GM23338 (cell line): ENCODE measurements around the gene ADGRF3. TPM values are rescaled to one million over a fixed set of nuclear protein-coding genes. Genes with fewer than 3 reads are reported as not detected.
A peak's percentile ranks its signal among the peaks of the same experiment; 100 is the strongest.

Experiments
- ATAC-seq: fragments of 200-7000 bp; cut with Tn5 transposase; 3 replicates; pipeline ENCODE4 v1.9.1; 2020
- DNase-seq: peaks from one replicate; pipeline ENCODE4 v3.0.0-alpha.2; 2015; ENCODE audit warnings: low spot score
- H2AFZ ChIP-seq: fragments of 200-600 bp; sonication (generic); 2 replicates; pipeline ENCODE4 v1.8.0; 2016; ENCODE audit warnings: antibody characterized with exemption, mild to moderate bottlenecking, moderate library complexity
- H3F3A ChIP-seq: fragments of 200-600 bp; sonication (generic); replicated peaks from 2 replicates; pipeline ENCODE4 v1.8.0; 2017; ENCODE audit warnings: antibody characterized with exemption, mixed run types, low read depth
- H3K27ac ChIP-seq: fragments of 200-600 bp; sonication (generic); 2 replicates; pipeline ENCODE4 v1.6.1; 2016; ENCODE audit warnings: low read depth
- H3K27me3 ChIP-seq: fragments of 200-600 bp; sonication (generic); 2 replicates; pipeline ENCODE4 v1.8.0; 2016; ENCODE audit warnings: mild to moderate bottlenecking, mixed run types, moderate library complexity; ENCODE audit not compliant: insufficient read depth
- H3K36me3 ChIP-seq: fragments of 200-600 bp; sonication (generic); 2 replicates; pipeline ENCODE4 v1.8.0; 2016; ENCODE audit warnings: mild to moderate bottlenecking; ENCODE audit not compliant: insufficient read depth
- H3K4me1 ChIP-seq: fragments of 200-600 bp; sonication (generic); 2 replicates; pipeline ENCODE4 v1.8.0; 2016; ENCODE audit warnings: mild to moderate bottlenecking, moderate library complexity; ENCODE audit not compliant: insufficient read depth
- H3K4me2 ChIP-seq: fragments of 200-600 bp; sonication (generic); 2 replicates; pipeline ENCODE4 v1.7.1; 2017; ENCODE audit warnings: mixed run types
- H3K4me3 ChIP-seq: fragments of 200-600 bp; sonication (generic); 2 replicates; pipeline ENCODE4 v1.6.1; 2016; ENCODE audit warnings: mixed run types
- H3K79me2 ChIP-seq: fragments of 200-600 bp; sonication (generic); replicated peaks from 2 replicates; pipeline ENCODE4 v1.8.0; 2017; ENCODE audit warnings: mild to moderate bottlenecking; ENCODE audit not compliant: insufficient read depth
- H3K9me2 ChIP-seq: fragments of 200-600 bp; sonication (generic); 2 replicates; pipeline ENCODE4 v1.8.0; 2017; ENCODE audit not compliant: insufficient read depth
- H4K20me1 ChIP-seq: fragments of 200-600 bp; sonication (generic); replicated peaks from 2 replicates; pipeline ENCODE4 v1.8.0; 2017; ENCODE audit warnings: mild to moderate bottlenecking; ENCODE audit not compliant: insufficient read depth
- H3K27ac Mint-ChIP-seq: 2 replicates; pipeline ENCODE4 v1.8.0; 2020; ENCODE audit warnings: inconsistent platforms, mild to moderate bottlenecking, moderate library complexity, mixed read lengths
- H3K27me3 Mint-ChIP-seq: 3 replicates; pipeline ENCODE4 v1.8.0; 2022; ENCODE audit warnings: low read depth, mild to moderate bottlenecking, moderate library complexity, mixed read lengths, inconsistent platforms; ENCODE audit not compliant: insufficient read depth, poor library complexity
- H3K36me3 Mint-ChIP-seq: 3 replicates; pipeline ENCODE4 v1.8.0; 2021; ENCODE audit warnings: low read depth, mild to moderate bottlenecking, inconsistent platforms, moderate library complexity, mixed read lengths
- H3K4me1 Mint-ChIP-seq: 3 replicates; pipeline ENCODE4 v1.8.0; 2020; ENCODE audit warnings: mild to moderate bottlenecking, inconsistent platforms, mixed read lengths
- H3K4me3 Mint-ChIP-seq: 3 replicates; pipeline ENCODE4 v1.8.0; 2021; ENCODE audit warnings: moderate library complexity, mild to moderate bottlenecking, inconsistent platforms, mixed read lengths
- H3K9me3 Mint-ChIP-seq: 3 replicates; pipeline ENCODE4 v1.8.0; 2020; ENCODE audit warnings: moderate library complexity, mild to moderate bottlenecking, inconsistent platforms, mixed read lengths
- CREB1 ChIP-seq: fragments of 250-450 bp; sonication (Bioruptor Pico); IDR thresholded peaks from 2 replicates; pipeline ENCODE4 v1.5.0; 2020; ENCODE audit warnings: low read depth, mild to moderate bottlenecking, moderate library complexity
- CTCF ChIP-seq, 2 experiments: fragments of 200-600 bp in 1 of 2; sonication (generic) in 1 of 2; conservative IDR thresholded peaks; 2 replicates each; pipeline versions ENCODE4 v1.5.1 to v1.6.1; 2016 to 2017; ENCODE audit warnings: antibody characterized with exemption in 2 of 2, low read depth in 2 of 2, mild to moderate bottlenecking in 2 of 2, moderate library complexity in 1 of 2
- ETS1 ChIP-seq: IDR thresholded peaks from 2 replicates; pipeline ENCODE4 v1.6.1; 2016; ENCODE audit warnings: antibody characterized with exemption
- EZH2 ChIP-seq: fragments of 200-600 bp; sonication (generic); IDR thresholded peaks from one replicate; pipeline ENCODE4 v1.8.0; 2017; ENCODE audit warnings: antibody characterized with exemption, mild to moderate bottlenecking, low read depth; ENCODE audit not compliant: unreplicated experiment
- JUNB ChIP-seq: IDR thresholded peaks from one replicate; pipeline ENCODE4 v1.6.1; 2016; ENCODE audit warnings: antibody characterized with exemption; ENCODE audit not compliant: unreplicated experiment
- NANOG ChIP-seq: IDR thresholded peaks from 2 replicates; pipeline ENCODE4 v1.6.1; 2016; ENCODE audit warnings: antibody characterized with exemption, borderline replicate concordance
- POLR2AphosphoS5 ChIP-seq: IDR thresholded peaks from 2 replicates; pipeline ENCODE4 v1.6.1; 2016; ENCODE audit warnings: antibody characterized with exemption, low read depth
- REST ChIP-seq: IDR thresholded peaks from one replicate; pipeline ENCODE4 v1.6.1; 2018; ENCODE audit warnings: antibody characterized with exemption; ENCODE audit not compliant: unreplicated experiment
- STAT1 ChIP-seq: IDR thresholded peaks from one replicate; pipeline ENCODE4 v1.6.1; 2016; ENCODE audit warnings: antibody characterized with exemption; ENCODE audit not compliant: unreplicated experiment
- ZNF114 ChIP-seq: fragments of 250-450 bp; sonication (Bioruptor Pico); IDR thresholded peaks from 2 replicates; pipeline ENCODE4 v1.5.0; 2020; ENCODE audit warnings: mild to moderate bottlenecking, moderate library complexity
- polyA plus RNA-seq: library from polyadenylated mRNA; unstranded; fragments of >200 nt; fragmentation: Nextera tagmentation; extraction: Ambion mirVana; gene quantifications from 2 replicates; pipeline ENCODE4 v1.2.1, GENCODE V29; 2016
- total RNA-seq: library from RNA; depleted of rRNA; stranded (reverse); fragments of >200 nt; shearing (Covaris generic); gene quantifications from 2 replicates; pipeline ENCODE4 v1.2.3, GENCODE V29; 2014

Gene ADGRF3
- total and polyA plus RNA-seq, 2 experiments from 2014 or later: 0.38 to 0.39 TPM

- TF ChIP-seq CREB1 (CRISPR knock-in tag): no peak
- TF ChIP-seq NANOG: no peak
- TF ChIP-seq JUNB: no peak
- no peak for TF ChIP-seq CTCF (conservative IDR thresholded peaks at IDR 0.05; ENCODE audit: low read depth in 2 of 2)
- no peak for TF ChIP-seq EZH2
- no peak for TF ChIP-seq REST
- TF ChIP-seq POLR2AphosphoS5: no peak
- no peak for TF ChIP-seq ZNF114 (CRISPR knock-in tag)
- TF ChIP-seq STAT1: no peak
- no peak for TF ChIP-seq ETS1
Measured at GRCh38 chr2:26340831-26341230, 5.8 kb downstream of the ADGRF3 start.

GRCh38 chr2:26337298-26337697, 9.3 kb downstream of the ADGRF3 start:
- Mint-ChIP-seq H3K4me3 (no peak overlapping the region), H3K27me3 (no peaks in the 10 kb centered on the region), H3K36me3 (no peaks in the 10 kb centered on the region), H3K4me1 (peaks cover 20% of the 10 kb centered on the region), H3K27ac (no peak overlapping the region), H3K9me3 (no peaks in the 10 kb centered on the region)
- H3K9me2 ChIP-seq: no peaks in the 10 kb centered on the region
- H3K4me2 ChIP-seq: no peak overlapping the region
- no peak for ATAC-seq
- DNase-seq: no peak
- no peak overlapping the region for H3K27ac ChIP-seq
- no peaks in the 10 kb centered on the region; the same call in 1 of the 2 replicates for H3K4me1 ChIP-seq
- no peaks in the 10 kb centered on the region for H3K36me3 ChIP-seq
- no peaks in the 10 kb centered on the region for H4K20me1 ChIP-seq
- no peak overlapping the region for H3K4me3 ChIP-seq
- H3F3A ChIP-seq: no peaks in the 10 kb centered on the region
- H2AFZ ChIP-seq: no peak overlapping the region
- H3K27me3 ChIP-seq: no peaks in the 10 kb centered on the region
- no peaks in the 10 kb centered on the region for H3K79me2 ChIP-seq
- no peak for TF ChIP-seq ETS1

More at GRCh38 chr2:26340831-26341230, 5.8 kb downstream of the ADGRF3 start:
- Histone ChIP-seq H4K20me1 (no peaks in the 10 kb centered on the region), H3F3A (no peaks in the 10 kb centered on the region), H3K27ac (0 out of 2 replicates have a peak overlapping the region, but pooled peaks have one; percentile 72), H3K36me3 (no peaks in the 10 kb centered on the region), H3K79me2 (peaks cover 10% of the 10 kb centered on the region; the same call in 1 of the 2 replicates), H2AFZ (no peak overlapping the region), H3K4me2 (no peak overlapping the region), H3K4me3 (no peak overlapping the region), H3K4me1 (no peaks in the 10 kb centered on the region; the same call in 1 of the 2 replicates), H3K9me2 (no peaks in the 10 kb centered on the region), H3K27me3 (no peaks in the 10 kb centered on the region)
- Mint-ChIP-seq H3K9me3 (no peaks in the 10 kb centered on the region), H3K4me3 (no peak overlapping the region), H3K27me3 (peaks cover 3% of the 10 kb centered on the region), H3K27ac (no peak overlapping the region), H3K4me1 (peaks cover 18% of the 10 kb centered on the region), H3K36me3 (no peaks in the 10 kb centered on the region)
- no peak for DNase-seq
- ATAC-seq: no peak
